NCI-H187 (cell line): ENCODE results near the gene IL31RA.
"Not testable (repeated sequence)": the region's sequence is repeated elsewhere in the genome, so short reads cannot be mapped to it uniquely, and the experiment has no call there.

ENCODE experiments used
- DNase-seq, 2 experiments: peaks; one replicate each; lab custom pipeline; 2025; lab: John Stamatoyannopoulos, UW

IL31RA gene

DNA sequence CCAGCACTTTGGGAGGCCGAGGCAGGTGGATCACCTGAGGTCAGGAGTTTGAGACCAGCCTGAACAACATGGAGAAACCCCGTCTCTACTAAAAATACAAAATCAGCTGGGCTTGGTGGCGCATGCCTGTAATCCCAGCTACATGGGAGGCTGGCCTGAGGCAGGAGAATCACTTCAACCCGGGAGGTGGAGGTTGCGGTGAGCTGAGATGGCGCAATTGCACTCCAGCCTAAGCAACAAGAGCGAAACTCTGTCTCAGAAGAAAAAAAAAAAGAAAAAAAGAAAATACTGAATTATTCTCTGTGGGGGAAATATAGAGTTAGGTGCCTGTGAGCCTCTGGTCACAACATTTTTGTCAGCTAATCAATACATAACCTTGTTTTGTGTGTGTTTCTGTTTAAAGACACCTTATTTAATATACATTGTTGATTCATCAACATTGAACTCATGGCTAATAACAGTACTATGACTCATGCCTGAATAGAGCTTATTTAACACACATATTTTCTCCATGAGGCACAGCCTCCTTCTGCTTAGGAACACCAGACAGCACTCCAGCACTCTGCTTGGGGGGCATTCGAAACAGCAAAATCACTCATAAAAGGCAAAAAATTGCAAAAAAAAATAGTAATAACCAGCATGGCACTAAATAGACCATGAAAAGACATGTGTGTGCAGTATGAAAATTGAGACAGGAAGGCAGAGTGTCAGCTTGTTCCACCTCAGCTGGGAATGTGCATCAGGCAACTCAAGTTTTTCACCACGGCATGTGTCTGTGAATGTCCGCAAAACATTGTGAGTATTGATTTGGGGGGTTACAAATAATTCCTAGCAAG is at the start of gene IL31RA:
Gene IL31RA (plus strand): TSS at position 519 of the 836 bp plus-strand sequence. CDS start 214 bp downstream, at position 733.
- no peak for DNase-seq

DNA sequence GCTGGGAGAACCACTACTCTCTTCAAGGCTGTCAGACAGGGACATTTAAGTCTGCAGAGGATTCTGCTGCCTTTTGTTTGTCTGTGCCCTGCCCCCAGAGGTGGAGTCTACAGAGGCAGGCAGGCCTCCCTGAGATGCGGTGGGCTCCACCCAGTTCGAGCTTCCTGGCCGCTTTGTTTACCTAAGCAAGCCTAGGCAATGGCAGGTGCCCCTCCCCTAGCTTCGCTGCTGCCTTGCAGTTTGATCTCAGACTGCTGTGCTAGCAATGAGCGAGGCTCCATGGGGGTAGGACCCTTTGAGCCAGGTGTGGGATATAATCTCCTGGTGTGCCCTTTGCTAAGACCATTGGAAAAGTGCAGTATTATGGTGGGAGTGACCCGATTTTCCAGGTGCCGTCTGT is 42.3 kb upstream of the IL31RA start:
- DNase-seq, result not testable (repeated sequence)

DNA sequence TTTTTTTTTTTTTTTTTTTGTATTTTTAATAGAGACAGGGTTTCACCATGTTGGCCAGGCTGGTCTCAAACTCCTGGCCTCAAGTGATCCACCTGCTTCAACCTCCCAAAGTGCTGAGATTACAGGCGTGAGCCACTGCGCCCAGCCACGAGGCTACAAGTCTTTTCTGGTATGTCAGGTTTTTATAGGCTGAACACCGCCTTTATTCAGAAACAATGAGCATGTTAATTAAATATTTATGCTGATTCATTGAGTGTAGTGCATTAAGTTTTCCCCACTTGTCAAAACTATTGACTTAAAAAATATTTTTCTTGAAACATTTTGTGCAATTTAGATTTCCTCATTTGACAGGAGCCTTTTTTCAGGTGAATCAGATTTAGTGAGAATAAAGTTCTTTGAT is 35.2 kb upstream of the IL31RA start:
- DNase-seq, result not testable (repeated sequence)

DNA sequence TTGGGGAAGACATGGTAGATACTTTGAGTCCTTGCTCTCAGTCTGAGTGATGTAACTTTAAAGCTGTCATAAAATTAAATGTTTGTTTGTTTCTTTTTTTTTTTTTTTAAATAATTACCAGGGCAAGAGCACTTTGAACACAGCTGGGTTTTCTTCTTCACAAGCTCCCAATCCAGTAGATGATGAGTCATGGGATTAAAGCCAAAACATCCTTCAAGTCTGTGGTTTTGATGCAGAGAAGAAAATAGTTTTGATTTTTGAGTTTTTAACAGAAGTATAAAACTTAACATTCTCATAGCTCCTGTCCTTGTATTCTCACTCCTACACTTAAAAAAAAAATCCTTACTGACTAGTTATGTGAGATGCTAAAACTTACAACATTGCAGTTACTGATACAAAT is 34.8 kb upstream of the IL31RA start:
- DNase-seq, result no peak

DNA sequence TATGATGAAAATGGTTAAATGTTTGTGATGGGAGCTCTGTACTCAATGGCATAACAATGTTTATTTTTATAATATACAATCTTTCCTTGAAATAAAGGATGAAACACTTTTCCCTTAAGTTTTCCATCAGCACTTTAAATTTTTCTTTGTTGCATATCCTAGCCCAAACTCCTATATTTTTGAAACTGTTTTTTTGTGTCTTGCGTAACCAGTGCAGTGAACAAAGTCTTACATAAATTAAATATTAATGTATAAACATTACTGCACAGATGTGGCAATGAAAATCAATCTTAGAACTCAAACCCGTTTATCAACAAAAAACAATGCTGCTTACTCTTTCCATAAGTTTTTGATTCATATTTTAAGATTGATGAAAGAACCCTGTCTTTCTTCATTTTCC is 34.1 kb upstream of the IL31RA start:
- DNase-seq, result no peak

DNA sequence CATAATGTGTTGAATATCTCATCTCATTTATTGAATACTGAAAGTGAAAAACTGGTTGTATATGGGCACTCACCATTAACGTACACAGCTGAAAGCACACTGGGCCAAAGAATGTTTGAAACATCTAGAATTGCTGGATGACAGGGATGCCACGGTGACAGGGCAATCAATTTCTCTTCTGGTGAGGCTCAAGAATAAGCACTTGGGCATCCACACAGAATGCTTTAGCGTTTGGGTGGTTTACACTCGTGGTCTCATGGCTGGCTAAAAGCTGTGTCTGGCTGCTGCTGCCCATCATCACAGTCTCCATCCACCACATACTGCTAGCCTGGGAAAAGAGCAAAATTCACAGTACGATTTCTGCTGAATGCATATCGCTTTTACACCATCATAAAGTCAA is 30.7 kb upstream of the IL31RA start:
- DNase-seq, result no peak

DNA sequence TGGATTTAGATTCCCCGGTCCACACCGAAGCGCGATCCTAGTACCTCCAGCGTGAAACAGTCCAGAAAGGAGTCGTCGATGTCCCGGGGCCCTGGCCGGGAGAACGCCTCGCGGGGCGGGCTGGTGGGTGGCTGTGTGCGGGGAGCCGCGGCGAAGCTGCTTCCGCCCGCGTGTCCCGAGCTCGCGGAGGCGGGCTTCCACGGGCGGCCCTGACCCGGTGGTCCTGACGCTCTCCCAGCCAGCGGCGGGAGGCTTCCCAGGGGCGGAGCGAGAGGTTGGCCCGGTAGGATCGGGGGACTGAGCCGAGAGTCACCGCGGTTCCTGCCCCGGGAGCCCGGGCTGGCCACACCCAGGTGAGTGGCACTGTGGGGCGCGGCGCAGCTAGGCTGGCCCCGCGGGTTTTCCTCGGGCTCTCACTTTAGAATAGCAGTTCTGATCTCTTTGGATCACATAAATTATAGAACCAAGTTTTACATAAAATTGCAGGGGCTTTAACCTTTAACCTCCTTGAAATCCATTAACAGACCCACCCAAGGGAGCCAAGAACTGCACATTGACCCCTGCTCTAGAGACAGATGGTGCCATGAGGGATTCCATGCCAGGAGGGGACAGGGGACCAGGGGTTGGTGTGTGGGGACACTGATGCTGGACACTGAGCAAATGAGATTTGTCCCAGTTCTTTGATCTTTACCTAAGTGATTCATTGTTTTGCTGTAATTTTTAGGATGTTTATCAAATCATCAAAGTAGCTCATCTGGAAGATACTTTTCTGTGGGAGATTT is 29.2 kb upstream of the IL31RA start:
- no peak for DNase-seq

DNA sequence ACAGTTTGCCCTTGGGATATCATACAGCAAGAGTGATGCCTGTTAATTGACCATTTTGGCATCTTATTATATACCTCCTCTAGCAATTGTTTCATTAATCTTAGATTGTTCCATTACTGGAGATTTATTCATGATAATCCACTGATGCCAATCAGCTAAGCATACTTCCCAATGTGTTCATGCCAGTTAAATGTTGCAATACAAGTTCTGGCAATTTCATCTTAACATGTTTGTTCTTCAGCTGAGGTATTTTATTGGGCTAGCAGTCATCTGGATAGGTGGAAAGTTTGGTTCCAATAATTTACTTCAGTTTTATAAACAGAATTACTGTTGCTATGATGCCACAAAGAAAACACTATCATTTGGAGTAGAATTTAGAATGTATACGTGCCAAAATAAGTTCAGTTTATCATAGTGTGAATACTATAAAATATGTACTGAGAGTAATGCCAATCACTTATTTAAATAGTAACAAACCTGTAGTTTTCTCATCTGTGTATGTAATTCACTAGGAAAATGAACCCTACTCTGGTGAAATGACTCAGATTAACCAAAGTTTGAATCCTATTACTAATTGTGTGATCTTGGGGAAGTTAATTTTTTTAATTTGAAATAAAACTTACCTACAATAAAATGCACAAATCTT is 27.9 kb upstream of the IL31RA start:
- DNase-seq, result no peak

DNA sequence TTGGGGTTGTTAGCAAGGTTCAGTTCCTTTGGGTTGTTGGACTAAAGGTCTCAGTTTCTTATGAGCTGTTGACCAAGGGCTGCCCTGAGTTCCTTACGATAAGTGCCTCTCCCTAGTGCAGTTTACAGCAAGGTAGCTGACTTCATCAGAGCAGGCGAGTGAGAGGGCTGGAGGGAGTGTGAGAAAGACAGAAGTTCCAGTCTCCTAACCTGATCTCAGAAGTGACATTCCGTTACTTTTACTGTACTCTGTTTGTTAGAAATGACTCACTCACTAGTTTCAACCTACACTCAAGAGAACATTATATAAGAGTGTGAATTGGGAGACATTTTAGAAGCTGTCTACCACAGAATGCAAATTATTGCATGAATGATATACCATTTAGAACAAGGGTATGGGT is 21.2 kb upstream of the IL31RA start:
- DNase-seq, result no peak

DNA sequence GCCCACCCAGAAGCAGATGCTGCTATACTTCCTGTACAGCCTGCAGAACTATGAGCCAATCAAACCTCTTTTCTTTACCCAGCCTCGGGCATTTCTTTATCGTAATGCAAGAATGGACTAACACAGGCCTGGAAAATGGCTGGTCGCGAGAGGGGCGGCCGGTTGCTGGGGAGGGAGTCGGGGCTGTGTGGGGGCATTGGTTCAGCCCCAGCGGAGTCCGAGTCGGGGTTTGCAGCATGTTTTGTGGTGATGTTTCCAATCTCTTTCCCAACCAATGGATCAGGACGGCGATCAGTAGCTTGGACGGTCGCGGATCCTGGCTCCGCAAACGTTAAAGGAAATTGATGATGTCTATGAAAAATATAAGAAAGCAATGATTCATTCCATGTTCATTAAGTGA is 18.7 kb upstream of the IL31RA start:
- DNase-seq, result no peak

DNA sequence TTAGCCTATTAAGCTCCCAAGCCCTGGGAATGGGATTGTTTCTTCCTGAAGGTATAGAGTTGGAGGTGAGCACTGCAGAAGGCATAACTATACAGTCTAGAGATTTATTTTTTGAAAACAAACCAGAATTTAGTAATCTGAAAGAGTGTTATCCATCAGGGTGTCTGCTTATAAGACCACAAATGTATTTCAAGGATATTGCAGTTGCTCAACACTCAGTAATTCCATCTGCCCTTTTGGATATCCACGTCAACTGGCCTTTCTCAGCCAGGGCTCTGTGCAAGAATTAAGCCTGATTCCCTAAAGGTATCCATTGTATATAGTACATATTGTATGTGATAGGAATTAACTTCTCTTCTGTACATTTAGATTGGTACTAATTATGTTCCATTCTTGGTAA is 15.0 kb upstream of the IL31RA start:
- no peak for DNase-seq

DNA sequence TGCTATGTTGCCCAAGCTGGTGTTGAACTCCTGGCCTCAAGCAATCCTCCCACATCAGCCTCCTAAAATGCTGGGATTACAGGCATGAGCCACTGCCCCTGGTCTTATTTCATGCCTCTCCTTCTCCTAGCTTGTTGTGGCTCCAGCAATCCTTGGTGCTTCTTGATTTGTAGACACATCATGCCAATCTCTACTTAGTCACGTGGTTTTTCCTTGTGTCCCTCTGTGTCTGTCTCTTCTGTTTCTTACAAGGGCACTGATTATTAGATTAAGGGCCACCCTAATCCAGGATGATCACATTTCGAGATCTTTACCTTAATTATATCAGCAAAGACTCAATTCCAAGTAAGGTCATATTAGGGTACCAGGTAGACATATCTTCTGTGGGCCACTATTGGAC is 9.2 kb upstream of the IL31RA start:
- no peak for DNase-seq

DNA sequence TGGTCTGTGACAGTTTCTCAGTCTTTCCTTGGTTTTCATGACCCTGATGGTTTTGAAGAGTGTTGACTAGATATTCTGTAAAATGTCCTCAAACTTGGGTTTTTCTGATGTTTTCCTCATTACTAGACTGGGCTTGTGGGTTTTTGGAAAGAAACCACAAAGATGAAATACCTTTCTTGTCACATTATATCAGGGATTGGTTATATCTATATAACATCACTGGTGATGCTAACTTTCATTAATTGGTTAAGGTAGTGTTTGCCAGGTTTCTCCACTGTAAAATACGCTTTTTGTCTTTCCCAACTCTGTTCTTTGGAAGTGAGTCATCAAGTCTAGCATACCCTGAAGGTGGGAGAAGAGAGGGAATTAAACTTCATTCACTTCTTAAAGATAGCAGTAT is 3.3 kb upstream of the IL31RA start:
- no peak for DNase-seq

DNA sequence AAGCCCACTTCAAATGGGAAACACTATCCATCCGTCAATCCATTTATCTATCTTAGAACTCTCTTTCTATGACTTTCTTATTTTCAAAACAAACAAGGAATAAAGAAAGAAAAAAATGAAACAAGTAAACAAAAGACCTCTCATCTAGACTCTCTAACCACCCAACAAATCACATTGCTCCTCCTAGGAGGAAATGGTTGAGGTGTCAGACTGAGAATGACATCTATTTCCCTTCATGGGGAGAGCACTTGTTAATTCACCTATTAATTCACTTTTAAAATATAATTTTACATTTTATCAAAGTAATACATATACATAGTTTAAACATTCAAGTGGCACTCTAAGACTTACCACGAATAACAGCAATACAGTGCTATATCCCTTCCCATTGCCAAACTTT is 2.4 kb upstream of the IL31RA start:
- DNase-seq, result no peak

DNA sequence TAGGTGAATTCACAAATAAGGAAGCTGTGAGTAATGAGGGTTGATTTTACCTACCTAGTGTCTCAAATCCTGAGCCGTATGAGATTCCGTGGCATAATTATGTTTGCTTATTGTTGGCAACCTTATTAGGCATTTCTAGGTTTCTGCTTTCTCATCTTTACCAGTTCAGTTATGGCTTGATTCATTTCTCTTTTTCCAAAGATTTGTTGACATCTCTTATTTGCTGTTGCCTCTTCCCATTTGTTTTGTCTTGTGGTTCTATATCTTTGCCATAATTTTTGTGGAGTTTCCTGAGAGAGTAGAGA is 470 bp downstream of the IL31RA start:
- no peak for DNase-seq

DNA sequence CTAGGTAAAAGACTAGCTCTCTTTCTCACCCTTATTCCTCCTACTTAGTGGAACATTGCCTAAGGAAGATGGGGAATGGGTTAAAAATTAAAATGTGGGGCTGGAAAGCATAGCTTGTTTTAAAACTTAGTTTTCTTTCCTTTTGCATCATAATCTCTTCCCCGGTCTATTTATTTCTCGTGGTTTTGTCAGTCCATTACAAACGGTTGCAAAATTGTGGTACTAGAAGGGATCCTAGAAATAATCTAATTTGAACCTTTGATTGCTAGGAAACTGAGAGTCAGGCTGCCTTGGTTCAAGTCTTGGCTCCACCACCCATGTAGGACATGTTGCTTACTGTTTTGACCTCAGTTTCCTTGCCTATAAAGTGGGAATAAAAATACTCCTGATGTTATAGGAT is 1.3 kb downstream of the IL31RA start:
- DNase-seq, result no peak

DNA sequence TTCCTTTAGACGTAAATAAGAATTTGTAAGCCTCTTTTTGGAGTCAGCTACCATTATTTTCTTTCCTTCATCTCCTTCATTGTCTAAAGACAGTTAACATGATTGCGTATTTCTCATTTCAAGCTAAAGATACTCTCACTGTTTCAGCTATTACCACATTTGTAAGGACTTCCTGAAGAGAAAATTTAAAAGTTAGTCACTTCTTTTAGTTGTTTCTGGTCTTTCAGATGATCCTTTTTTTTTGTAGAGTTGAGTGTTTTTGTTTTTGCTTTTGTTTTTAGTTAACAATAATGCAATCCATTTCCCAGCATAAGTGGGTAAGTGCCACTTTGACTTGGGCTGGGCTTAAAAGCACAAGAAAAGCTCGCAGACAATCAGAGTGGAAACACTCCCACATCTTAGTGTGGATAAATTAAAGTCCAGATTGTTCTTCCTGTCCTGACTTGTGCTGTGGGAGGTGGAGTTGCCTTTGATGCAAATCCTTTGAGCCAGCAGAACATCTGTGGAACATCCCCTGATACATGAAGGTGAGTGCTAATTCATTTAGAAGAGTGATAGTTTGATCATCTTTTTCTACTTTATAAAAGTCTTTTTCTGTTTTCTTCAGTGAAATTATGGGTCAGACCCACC is 2.0 kb downstream of the IL31RA start:
- no peak for DNase-seq

DNA sequence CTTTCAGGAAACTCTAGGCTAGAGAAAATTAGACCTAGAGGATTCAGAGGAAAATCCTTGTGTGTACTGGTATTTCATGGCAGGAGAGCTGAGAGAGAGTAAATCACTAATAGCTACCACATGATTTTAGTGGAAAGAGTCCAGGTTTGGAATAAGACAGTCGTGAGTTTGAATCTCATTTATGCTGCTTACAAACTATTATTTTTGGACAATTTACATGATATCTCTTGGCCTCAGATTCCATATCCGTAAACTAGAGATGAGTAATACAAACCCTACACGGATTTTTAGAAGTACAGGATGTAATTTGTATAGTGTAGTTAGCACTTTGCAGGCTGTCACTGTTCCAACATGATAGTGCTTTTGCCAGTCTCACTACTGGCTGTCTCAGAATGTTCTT is 2.7 kb downstream of the IL31RA start:
- no peak for DNase-seq

DNA sequence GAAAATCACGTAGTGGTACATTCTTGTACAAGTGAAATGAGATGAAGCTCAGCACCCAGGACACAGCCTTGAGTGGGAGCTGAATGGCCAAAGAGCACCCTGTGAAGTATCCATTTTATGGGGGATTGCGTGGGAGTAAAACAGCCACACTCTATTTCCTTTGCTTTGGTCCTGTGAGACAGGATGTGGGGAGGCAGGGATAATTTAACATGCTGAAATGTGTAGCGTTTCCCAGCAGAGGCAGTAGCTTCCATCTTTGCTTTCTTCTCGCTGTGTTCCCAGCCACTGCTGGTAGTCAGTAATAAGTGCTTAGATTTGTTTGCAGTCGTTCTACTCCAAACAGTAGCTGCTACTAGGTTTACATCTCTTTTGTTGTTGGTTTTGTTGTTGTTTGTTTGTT is 4.4 kb downstream of the IL31RA start:
- DNase-seq, result no peak

DNA sequence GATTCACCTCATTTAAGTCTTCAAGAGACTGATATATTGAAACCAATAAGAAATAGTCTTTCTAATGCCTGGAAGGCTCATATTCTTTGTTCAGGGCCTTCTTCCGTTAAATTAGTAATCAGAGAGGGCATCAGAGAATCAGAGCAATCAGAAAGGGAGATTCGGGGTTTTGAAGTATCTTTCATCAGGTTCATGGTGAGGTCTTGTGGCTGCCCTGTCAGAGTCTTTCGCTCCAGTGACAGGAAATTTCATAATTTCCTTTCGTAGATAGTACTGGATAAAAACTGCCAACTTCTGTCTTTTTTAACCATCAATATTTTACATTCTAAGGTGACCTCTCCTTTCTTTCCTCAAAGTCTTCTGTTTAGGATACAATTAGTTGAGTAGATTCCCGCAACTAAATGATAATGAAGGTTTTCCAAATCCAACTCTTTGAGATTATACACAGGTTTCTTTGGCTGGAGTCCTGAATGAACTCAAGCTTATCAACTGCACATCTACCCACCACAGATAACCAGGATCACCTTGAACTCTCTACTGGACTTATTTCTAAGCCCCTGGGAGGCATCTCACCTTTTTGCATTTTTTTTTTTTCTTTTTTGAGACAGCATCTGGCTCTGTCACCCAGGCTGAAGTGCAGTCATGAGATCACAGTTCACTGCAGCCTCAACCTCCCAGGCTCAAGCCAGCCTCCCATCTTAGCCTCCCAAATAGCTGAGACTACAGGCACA is 5.5 kb downstream of the IL31RA start:
- no peak for DNase-seq

DNA sequence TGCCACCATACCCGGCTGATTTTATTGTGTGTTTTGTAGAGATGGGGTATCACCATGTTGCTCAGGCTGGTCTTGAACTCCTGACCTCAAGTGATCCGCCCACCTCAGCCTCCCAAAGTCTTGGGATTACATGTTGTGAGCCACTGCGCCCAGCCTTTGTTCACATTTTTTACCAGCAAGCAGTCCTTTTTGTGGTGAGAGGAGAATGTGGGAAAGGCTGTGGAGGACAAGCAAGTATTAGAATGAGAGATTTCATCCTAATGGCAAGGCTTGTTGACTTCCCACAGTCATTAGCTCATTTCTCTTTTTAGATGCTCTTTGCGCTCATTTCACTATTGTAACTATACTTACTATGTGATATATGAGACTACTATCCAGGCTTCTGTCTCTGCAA is 6.1 kb downstream of the IL31RA start:
- DNase-seq, result no peak

DNA sequence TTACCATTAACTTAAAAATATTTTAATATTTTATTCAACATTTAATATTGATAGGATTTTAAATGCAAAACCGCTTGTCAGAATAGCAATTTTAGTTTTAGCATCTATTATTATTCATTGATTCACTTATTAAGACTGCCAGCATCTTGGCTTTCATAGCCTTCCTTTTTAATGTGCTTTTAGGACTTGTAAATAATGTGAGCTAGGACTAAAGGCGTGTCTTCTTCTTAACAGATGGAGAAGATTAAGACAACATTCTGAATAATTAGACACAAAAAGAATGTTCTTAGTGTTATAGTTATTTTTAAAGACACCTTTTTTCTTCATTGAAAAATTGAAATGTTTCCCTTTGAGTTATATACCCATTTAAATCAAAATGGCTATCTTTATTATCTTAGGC is 6.9 kb downstream of the IL31RA start:
- DNase-seq, result no peak
